GM18868 (cell line): ENCODE results near the gene LCA5L.

Experiments used
- ATAC-seq: cut with Tn5 transposase; IDR thresholded peaks from one replicate; pipeline ENCODE4 v1.9.1; 2021; ENCODE audit warnings: mild to moderate bottlenecking, moderate library complexity; ENCODE audit not compliant: unreplicated experiment

LCA5L gene

DNA sequence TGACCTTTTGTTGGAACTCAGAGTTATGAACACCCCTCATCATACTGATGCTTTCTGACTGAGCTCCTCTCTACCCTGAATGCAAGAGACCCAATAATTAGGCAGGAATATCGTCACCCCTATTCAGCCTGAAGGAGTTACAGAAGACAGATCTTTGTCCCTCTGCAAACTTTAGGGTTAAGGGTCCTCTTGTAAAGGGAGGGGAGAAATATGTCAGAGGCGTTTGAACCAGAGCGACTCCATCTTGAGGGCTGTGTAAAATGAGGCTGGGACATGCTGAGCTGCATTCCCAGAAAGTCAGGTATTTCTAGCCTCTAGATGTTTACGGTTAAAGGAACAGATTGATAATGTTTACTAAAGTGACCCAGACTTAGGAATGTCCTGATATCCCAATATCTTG is 86.2 kb downstream of the LCA5L start:
- no peak for ATAC-seq
